Measurements from ENCODE around the gene ANKRD42. TPM values are rescaled to one million over a fixed set of nuclear protein-coding genes. Genes with fewer than 3 reads are reported as not detected.
A peak's percentile ranks its signal among the peaks of the same experiment; 100 is the strongest.

ANKRD42 gene
- total RNA-seq, 6 experiments from 2014 or later: 11.9 to 16.5 (median 13.1) TPM

DNA sequence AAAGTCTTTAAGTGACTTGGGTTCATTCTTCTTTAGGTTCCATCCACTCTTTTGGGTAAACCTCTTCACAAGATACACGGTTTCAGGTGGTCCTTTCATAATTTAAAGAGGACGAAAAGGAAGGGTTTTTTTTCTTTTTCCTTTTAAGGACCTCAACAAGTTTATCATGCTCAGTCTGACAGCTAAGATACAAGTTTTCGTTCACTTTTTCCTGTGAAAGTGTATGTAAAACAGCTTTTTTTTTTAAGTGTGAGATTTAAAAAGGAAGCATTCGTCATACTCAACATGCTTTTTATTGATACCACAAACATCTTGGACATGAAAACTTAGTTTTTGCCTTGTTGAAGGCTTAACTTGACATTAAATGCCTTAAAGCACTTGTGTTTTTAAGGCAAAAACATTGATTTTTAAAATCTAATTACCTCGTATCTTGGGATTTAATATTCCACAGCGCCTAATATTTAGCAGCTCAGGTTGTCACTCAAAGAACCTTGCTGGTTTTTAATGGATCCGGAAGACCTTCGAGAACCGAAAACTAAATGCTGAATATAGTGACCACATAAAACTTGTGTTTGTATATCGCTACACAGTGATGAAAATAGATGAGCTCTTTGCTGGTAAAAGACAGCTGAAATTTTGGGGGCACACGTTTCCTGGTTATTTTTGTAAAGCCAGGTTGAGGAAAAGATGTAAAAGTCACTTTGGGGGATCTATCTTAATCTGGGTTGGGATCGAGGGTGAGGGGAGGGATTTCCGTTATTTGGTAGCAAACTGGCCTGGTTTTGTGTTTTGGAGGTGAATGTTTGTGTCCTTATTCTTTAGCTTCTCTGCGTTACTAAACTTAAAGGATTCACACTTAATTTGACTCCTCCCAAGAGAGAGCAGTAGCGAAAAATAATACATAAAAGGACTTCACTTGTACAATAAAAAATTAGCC, 34.3 kb upstream of the ANKRD42 start:
- no peak for DNase-seq
- peak overlapping the region; percentile 100 for H3K4me3 Mint-ChIP-seq

GRCh38 chr11:83159902-83160865, 33.3 kb upstream of the ANKRD42 start:
- no peak for TF ChIP-seq CTCF (IDR thresholded peaks at IDR 0.05)
- DNase-seq: peak; percentile 22
- peak overlapping the region; percentile 100 for H3K27ac Mint-ChIP-seq
- H3K36me3 Mint-ChIP-seq (ENCODE audit: low read depth): peaks cover 65% of the 10 kb centered on the region
- peaks cover 37% of the 10 kb centered on the region for H3K4me1 Mint-ChIP-seq (ENCODE audit: low read depth)
- H3K4me3 Mint-ChIP-seq: peak overlapping the region; percentile 100
- peaks cover 14% of the 10 kb centered on the region for H3K27me3 Mint-ChIP-seq (ENCODE audit: insufficient read depth)
- no peaks in the 10 kb centered on the region for H3K9me3 Mint-ChIP-seq

More for the DNA sequence above, 34.3 kb upstream of the ANKRD42 start:
- peaks cover 60% of the 10 kb centered on the region for H3K36me3 Mint-ChIP-seq (ENCODE audit: low read depth)
- peak overlapping the region; percentile 100 for H3K27ac Mint-ChIP-seq
- no peak for TF ChIP-seq CTCF (IDR thresholded peaks at IDR 0.05)
- peaks cover 37% of the 10 kb centered on the region for H3K4me1 Mint-ChIP-seq (ENCODE audit: low read depth)
- H3K9me3 Mint-ChIP-seq: no peaks in the 10 kb centered on the region
- H3K27me3 Mint-ChIP-seq (ENCODE audit: insufficient read depth): peaks cover 14% of the 10 kb centered on the region

- Mint-ChIP-seq H3K4me3 (peak overlapping the region; percentile 100), H3K4me1 (ENCODE audit: low read depth) (peaks cover 42% of the 10 kb centered on the region), H3K36me3 (ENCODE audit: low read depth) (peaks cover 78% of the 10 kb centered on the region), H3K27me3 (ENCODE audit: insufficient read depth) (peaks cover 14% of the 10 kb centered on the region), H3K27ac (peak overlapping the region; percentile 66), H3K9me3 (no peaks in the 10 kb centered on the region)
- TF ChIP-seq CTCF (IDR thresholded peaks at IDR 0.05): no peak
- DNase-seq: no peak
Measured at GRCh38 chr11:83161610-83162199, 31.8 kb upstream of the ANKRD42 start.

DNA sequence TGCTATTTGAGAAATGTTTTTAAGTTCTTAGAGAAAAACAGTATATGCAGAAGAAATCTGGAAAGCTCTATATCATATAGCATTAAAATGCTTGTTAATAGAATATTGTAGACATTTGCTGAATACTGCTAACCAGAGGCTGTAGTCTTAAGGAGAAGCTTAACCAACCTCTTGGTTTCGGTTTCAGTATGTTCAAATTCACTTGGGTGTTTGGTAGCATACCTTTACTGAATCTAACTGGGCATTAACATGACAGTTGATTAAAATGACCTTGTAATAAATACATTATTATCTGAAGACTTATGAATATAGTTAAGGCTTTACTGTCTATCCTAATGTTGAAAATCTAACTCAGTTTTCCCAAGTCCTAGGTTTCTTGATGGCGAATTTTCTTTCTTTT, 31.1 kb upstream of the ANKRD42 start:
- TF ChIP-seq CTCF (IDR thresholded peaks at IDR 0.05): no peak
- no peaks in the 10 kb centered on the region for H3K9me3 Mint-ChIP-seq
- H3K27ac Mint-ChIP-seq: peak overlapping the region; percentile 66
- H3K4me3 Mint-ChIP-seq: peak overlapping the region; percentile 100; the same call in 1 of the 2 replicates
- peaks cover 10% of the 10 kb centered on the region for H3K27me3 Mint-ChIP-seq (ENCODE audit: insufficient read depth)
- H3K36me3 Mint-ChIP-seq (ENCODE audit: low read depth): peaks cover 74% of the 10 kb centered on the region
- DNase-seq: no peak
- peaks cover 42% of the 10 kb centered on the region for H3K4me1 Mint-ChIP-seq (ENCODE audit: low read depth)
